Loucy (cell line): ENCODE measurements around the gene NIPBL.

Experiments used
- H2AFZ ChIP-seq: fragments of 200-600 bp; sonication (generic); 2 replicates; pipeline ENCODE4 v1.6.0; 2016; ENCODE audit warnings: antibody characterized with exemption, mild to moderate bottlenecking, low read length, moderate library complexity
- H3F3A ChIP-seq: fragments of 200-600 bp; 2 replicates; pipeline ENCODE4 v1.6.0; 2016; ENCODE audit warnings: antibody characterized with exemption, low read depth, mild to moderate bottlenecking
- H3K27me3 ChIP-seq: fragments of 200-600 bp; sonication (generic); 2 replicates; pipeline ENCODE4 v1.6.1; 2014; ENCODE audit warnings: low read length, mild to moderate bottlenecking; ENCODE audit not compliant: insufficient read depth, poor library complexity, severe bottlenecking
- H3K36me3 ChIP-seq: fragments of 200-600 bp; sonication (generic); 2 replicates; pipeline ENCODE4 v1.6.1; 2016; ENCODE audit warnings: low read length; ENCODE audit not compliant: insufficient read depth
- H3K4me1 ChIP-seq: fragments of 200-600 bp; sonication (generic); 2 replicates; pipeline ENCODE4 v1.5.1; 2014; ENCODE audit warnings: low read length, mild to moderate bottlenecking; ENCODE audit not compliant: insufficient read depth, poor library complexity, severe bottlenecking
- H3K4me2 ChIP-seq: fragments of 200-600 bp; sonication (generic); 2 replicates; pipeline ENCODE4 v1.6.0; 2014; ENCODE audit warnings: antibody characterized with exemption, low read length, low read depth, mild to moderate bottlenecking; ENCODE audit not compliant: poor library complexity, severe bottlenecking
- H3K4me3 ChIP-seq: fragments of 200-600 bp; sonication (generic); 2 replicates; pipeline ENCODE4 v1.5.1; 2014; ENCODE audit warnings: low read length, mild to moderate bottlenecking, mixed read lengths; ENCODE audit not compliant: poor library complexity, severe bottlenecking
- H3K79me2 ChIP-seq: fragments of 200-600 bp; sonication (generic); 2 replicates; pipeline ENCODE4 v1.6.1; 2014; ENCODE audit warnings: low read length; ENCODE audit not compliant: insufficient read depth
- H3K9ac ChIP-seq: fragments of 200-600 bp; sonication (generic); 2 replicates; pipeline ENCODE4 v1.6.0; 2014; ENCODE audit warnings: mild to moderate bottlenecking, low read depth, low read length, moderate library complexity; ENCODE audit not compliant: poor library complexity, severe bottlenecking
- H3K9me2 ChIP-seq: fragments of 200-600 bp; sonication (generic); replicated peaks from 2 replicates; pipeline ENCODE4 v1.6.1; 2016; ENCODE audit warnings: low read depth, low read length, mixed read lengths
- H3K9me3 ChIP-seq: fragments of 200-600 bp; sonication (generic); 2 replicates; pipeline ENCODE4 v1.6.1; 2014; ENCODE audit warnings: mild to moderate bottlenecking, antibody characterized with exemption, low read length, low read depth; ENCODE audit not compliant: insufficient read depth
- H4K20me1 ChIP-seq: fragments of 200-600 bp; sonication (generic); 2 replicates; pipeline ENCODE4 v1.6.0; 2014; ENCODE audit warnings: antibody characterized with exemption, low read length, mild to moderate bottlenecking; ENCODE audit not compliant: insufficient read depth, poor library complexity, severe bottlenecking
- CTCF ChIP-seq: fragments of 200-600 bp; sonication (generic); conservative IDR thresholded peaks from 2 replicates; pipeline ENCODE4 v1.5.1; 2014; ENCODE audit warnings: mild to moderate bottlenecking, antibody characterized with exemption, low read length
- EZH2phosphoT487 ChIP-seq: fragments of 200-600 bp; IDR thresholded peaks from 2 replicates; pipeline ENCODE4 v1.6.1; 2018; ENCODE audit warnings: antibody characterized with exemption, mild to moderate bottlenecking, moderate library complexity, borderline replicate concordance

Gene NIPBL

DNA sequence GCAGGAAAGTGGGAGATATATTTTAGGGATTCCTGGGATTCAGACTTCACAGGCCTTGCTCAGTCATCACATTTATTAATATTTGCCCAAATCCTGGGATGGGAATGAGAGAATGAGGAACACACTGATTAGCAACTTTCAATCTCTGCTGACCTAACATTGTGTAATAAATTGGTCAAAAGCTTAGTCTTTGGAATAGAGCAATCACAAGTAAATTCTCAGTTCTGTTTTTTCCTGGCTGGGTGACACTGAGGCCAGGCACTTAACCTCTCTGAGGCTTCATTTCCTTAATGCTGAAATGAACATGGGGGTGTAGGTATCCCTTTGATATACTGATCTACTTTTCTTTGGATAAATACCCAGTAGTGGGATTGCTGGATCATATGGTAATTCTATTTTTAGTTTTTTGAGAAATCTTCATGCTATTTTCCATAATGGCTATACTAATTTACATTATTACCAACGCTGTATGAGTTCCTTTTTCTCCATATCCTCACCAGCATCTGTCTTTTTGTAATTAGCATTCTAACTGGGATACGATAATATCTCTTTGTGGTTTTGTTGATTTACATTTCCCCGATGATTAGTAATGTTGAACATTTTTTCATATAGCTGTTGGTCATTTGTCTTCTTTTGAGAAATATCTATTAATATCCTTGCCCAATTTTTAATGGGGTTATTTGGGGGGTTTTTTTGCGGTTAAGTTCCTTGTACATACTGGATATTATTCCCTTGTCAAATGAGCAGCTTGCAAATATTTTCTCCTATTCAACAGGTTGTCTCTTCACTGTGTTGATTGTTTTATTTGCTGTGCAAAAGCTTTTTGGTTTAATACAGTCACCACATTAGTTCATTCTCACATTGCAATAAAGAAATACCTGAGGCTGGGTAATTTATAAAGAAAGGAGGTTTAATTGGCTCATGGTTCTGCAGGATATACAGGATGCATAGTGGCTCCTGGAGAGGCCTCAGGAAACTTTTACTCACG, 36.8 kb upstream of the NIPBL start:
- Histone ChIP-seq H3K36me3 (no peaks in the 10 kb centered on the region), H3K9me3 (no peaks in the 10 kb centered on the region), H3K4me1 (peaks cover 11% of the 10 kb centered on the region), H3K27me3 (no peaks in the 10 kb centered on the region), H3K9ac (no peak overlapping the region), H3K4me2 (no peak overlapping the region), H3K79me2 (no peaks in the 10 kb centered on the region), H3K4me3 (no peak overlapping the region), H4K20me1 (no peaks in the 10 kb centered on the region), H2AFZ (no peak overlapping the region), H3K9me2 (no peaks in the 10 kb centered on the region), H3F3A (no peaks in the 10 kb centered on the region)
- TF ChIP-seq EZH2phosphoT487 = no peak
- no peak for TF ChIP-seq CTCF

- peaks cover 14% of the 10 kb centered on the region for H3K4me1 ChIP-seq
- H3K4me2 ChIP-seq = no peak overlapping the region
- no peak overlapping the region for H3K4me3 ChIP-seq
- no peak overlapping the region for H3K9ac ChIP-seq
- H4K20me1 ChIP-seq = no peaks in the 10 kb centered on the region
- H3K9me3 ChIP-seq = no peaks in the 10 kb centered on the region
- H3K9me2 ChIP-seq = no peaks in the 10 kb centered on the region
- no peak for TF ChIP-seq CTCF
- TF ChIP-seq EZH2phosphoT487 = no peak
- H3F3A ChIP-seq = no peaks in the 10 kb centered on the region
- H2AFZ ChIP-seq = peak overlapping the region; percentile 78; the same call in 1 of the 2 replicates
- no peaks in the 10 kb centered on the region for H3K79me2 ChIP-seq
- H3K27me3 ChIP-seq = no peaks in the 10 kb centered on the region
- no peaks in the 10 kb centered on the region for H3K36me3 ChIP-seq
These were observed 34.9 kb upstream of the NIPBL start for GRCh38 chr5:36841677-36842076.

GRCh38 chr5:36842087-36842486, 34.5 kb upstream of the NIPBL start:
- no peaks in the 10 kb centered on the region for H3K36me3 ChIP-seq
- no peaks in the 10 kb centered on the region for H3F3A ChIP-seq
- peak overlapping the region; percentile 21 for H3K4me2 ChIP-seq
- peak overlapping the region; percentile 78 for H2AFZ ChIP-seq
- H3K79me2 ChIP-seq = no peaks in the 10 kb centered on the region
- no peak overlapping the region for H3K4me3 ChIP-seq
- TF ChIP-seq CTCF = no peak
- no peak for TF ChIP-seq EZH2phosphoT487
- H3K9ac ChIP-seq = no peak overlapping the region
- no peaks in the 10 kb centered on the region for H3K9me3 ChIP-seq
- H3K27me3 ChIP-seq = no peaks in the 10 kb centered on the region
- no peaks in the 10 kb centered on the region for H3K9me2 ChIP-seq
- peaks cover 14% of the 10 kb centered on the region for H3K4me1 ChIP-seq
- H4K20me1 ChIP-seq = no peaks in the 10 kb centered on the region
